Stimulated activated CD8-positive, alpha-beta memory T cell treated with anti-CD3 and anti-CD28 coated beads, Interleukin-4, amount 100 ng/mL, for 1 hour (primary cell): ENCODE measurements around the gene RAPGEF3.

Source experiments
- DNase-seq, 2 donors: peaks; one replicate each; pipeline ENCODE4 v3.0.0-alpha.2; 2020; ENCODE audit warnings: low read depth in 2 of 2, low spot score in 1 of 2

RAPGEF3 gene

GRCh38 chr12:47700263-47700662 lies 58.4 kb downstream of the RAPGEF3 start:
- no peak for DNase-seq

GRCh38 chr12:47698631-47699030 lies 60.0 kb downstream of the RAPGEF3 start:
- no peak for DNase-seq

- DNase-seq, result no peak
Measured at GRCh38 chr12:47698055-47698454, 60.6 kb downstream of the RAPGEF3 start.

- DNase-seq, result no peak
Measured at GRCh38 chr12:47689215-47689614, 69.5 kb downstream of the RAPGEF3 start.

- no peak for DNase-seq
Measured at GRCh38 chr12:47687636-47688035, 71.0 kb downstream of the RAPGEF3 start.

GRCh38 chr12:47686645-47687240 lies 71.9 kb downstream of the RAPGEF3 start:
- DNase-seq, result no peak
